GM12878 (cell line): Measurements from ENCODE around the gene NUDT16.

Experiments used
- CREM ChIP-seq: IDR thresholded peaks from 2 replicates; pipeline ENCODE4 v1.6.1; 2014; ENCODE audit warnings: antibody characterized with exemption, low read depth
- CTCF ChIP-seq, 3 experiments: IDR thresholded peaks in 2 of 3; conservative IDR thresholded peaks in 1 of 3; 2 replicates each; pipeline ENCODE4 v1.5.1; 2011; ENCODE audit warnings: low read depth in 3 of 3, low read length in 3 of 3, mild to moderate bottlenecking in 3 of 3, control low read depth in 2 of 3, moderate library complexity in 2 of 3, inconsistent platforms in 1 of 3, mixed read lengths in 1 of 3; ENCODE audit not compliant: control insufficient read depth in 2 of 3, insufficient read depth in 1 of 3; ENCODE audit errors: extremely low read depth in 1 of 3
- EZH2 ChIP-seq: IDR thresholded peaks from 2 replicates; pipeline ENCODE4 v1.6.1; 2012; ENCODE audit warnings: low read depth, mild to moderate bottlenecking, control low read depth, inconsistent platforms, low read length, borderline replicate concordance; ENCODE audit not compliant: control insufficient read depth
- IRF3 ChIP-seq: fragments of 450-650 bp; IDR thresholded peaks from 2 replicates; pipeline ENCODE4 v1.6.1; 2014; ENCODE audit warnings: mild to moderate bottlenecking
- NRF1 ChIP-seq: conservative IDR thresholded peaks from 2 replicates; pipeline ENCODE4 v1.6.1; 2011; ENCODE audit warnings: mild to moderate bottlenecking, low read depth, low read length, improper control_type of control experiment
- PAX5 ChIP-seq: IDR thresholded peaks from 2 replicates; pipeline ENCODE4 v1.6.1; 2011; ENCODE audit warnings: low read depth, low read length, borderline replicate concordance
- POLR2AphosphoS5 ChIP-seq: IDR thresholded peaks from 2 replicates; pipeline ENCODE4 v1.6.1; 2011; ENCODE audit warnings: mild to moderate bottlenecking, low read length, inconsistent platforms
- ZNF274 ChIP-seq: IDR thresholded peaks from one replicate; pipeline ENCODE4 v1.8.0; 2011; ENCODE audit not compliant: insufficient read length, insufficient read depth
- ZSCAN29 ChIP-seq: fragments of 450-650 bp; IDR thresholded peaks from 2 replicates; pipeline ENCODE4 v1.6.1; 2017; ENCODE audit warnings: mild to moderate bottlenecking, moderate library complexity
- TF ChIP-seq, protein P1 (sequence below): fragments of 450-650 bp; formaldehyde crosslinking; IDR thresholded peaks from 2 replicates; pipeline ENCODE4 v1.5.0; 2022; ENCODE audit warnings: mild to moderate bottlenecking, missing genetic modification characterization

DNA sequence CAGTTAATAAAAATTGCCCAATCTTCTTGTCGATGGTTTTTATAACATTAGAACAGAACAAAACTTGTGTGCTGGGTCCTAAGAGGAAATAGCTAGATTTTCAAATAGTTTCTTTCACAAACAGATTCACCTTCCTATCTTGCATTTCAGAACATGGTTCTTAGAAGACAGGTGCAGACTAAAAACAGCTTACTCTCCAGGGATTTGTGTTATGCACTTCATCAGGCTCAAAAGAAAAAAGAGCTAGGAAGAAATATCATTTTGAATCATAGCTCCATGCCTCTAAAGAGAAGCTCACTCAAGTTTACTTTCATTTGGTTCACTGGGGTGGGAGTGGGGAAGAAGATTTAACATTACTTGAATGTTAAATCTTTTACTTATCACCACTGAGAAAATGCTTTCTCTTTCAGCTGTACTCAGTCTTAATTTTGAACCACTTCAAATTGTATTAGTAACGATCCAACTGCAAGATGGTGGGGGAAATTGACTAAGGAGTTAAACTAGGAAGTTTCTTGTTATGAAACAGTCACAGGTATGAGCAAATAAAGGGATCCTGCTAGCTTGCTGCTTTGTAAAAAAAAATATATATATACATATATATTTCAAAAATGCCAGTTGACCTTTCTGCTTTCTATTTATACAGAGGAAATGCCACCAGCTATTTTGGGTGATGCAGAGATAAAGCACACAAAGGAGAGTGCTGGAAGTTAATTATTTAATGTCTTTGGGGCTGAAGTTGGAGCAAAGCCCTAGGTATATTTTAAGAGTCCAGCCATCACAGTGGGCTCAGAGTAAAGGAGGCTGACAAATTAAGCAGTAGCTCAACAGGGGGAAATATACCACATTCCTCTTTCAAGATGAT, 28.3 kb upstream of the NUDT16 start:
- TF ChIP-seq NRF1: no peak
- no peak for TF ChIP-seq CTCF (IDR thresholded peaks at IDR 0.05 in 2 of 3, conservative IDR thresholded peaks at IDR 0.05 in 1 of 3; ENCODE audit: control insufficient read depth in 2 of 3, extremely low read depth in 1 of 3, insufficient read depth in 1 of 3, low read depth in 3 of 3, low read length in 3 of 3)
- TF ChIP-seq PAX5: no peak
- TF ChIP-seq, protein P1, sequence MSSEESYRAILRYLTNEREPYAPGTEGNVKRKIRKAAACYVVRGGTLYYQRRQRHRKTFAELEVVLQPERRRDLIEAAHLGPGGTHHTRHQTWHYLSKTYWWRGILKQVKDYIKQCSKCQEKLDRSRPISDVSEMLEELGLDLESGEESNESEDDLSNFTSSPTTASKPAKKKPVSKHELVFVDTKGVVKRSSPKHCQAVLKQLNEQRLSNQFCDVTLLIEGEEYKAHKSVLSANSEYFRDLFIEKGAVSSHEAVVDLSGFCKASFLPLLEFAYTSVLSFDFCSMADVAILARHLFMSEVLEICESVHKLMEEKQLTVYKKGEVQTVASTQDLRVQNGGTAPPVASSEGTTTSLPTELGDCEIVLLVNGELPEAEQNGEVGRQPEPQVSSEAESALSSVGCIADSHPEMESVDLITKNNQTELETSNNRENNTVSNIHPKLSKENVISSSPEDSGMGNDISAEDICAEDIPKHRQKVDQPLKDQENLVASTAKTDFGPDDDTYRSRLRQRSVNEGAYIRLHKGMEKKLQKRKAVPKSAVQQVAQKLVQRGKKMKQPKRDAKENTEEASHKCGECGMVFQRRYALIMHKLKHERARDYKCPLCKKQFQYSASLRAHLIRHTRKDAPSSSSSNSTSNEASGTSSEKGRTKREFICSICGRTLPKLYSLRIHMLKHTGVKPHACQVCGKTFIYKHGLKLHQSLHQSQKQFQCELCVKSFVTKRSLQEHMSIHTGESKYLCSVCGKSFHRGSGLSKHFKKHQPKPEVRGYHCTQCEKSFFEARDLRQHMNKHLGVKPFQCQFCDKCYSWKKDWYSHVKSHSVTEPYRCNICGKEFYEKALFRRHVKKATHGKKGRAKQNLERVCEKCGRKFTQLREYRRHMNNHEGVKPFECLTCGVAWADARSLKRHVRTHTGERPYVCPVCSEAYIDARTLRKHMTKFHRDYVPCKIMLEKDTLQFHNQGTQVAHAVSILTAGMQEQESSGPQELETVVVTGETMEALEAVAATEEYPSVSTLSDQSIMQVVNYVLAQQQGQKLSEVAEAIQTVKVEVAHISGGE (CRISPR knock-in tag): no peak
- no peak for TF ChIP-seq CREM
- no peak for TF ChIP-seq ZSCAN29
- TF ChIP-seq POLR2AphosphoS5: no peak
- no peak for TF ChIP-seq IRF3
- TF ChIP-seq EZH2: no peak
- TF ChIP-seq ZNF274: no peak
